T-helper 2 cell (primary cell): ENCODE data around the gene CENPT.
"Not testable (repeated sequence)": the region's sequence is repeated elsewhere in the genome, so short reads cannot be mapped to it uniquely, and the experiment has no call there.

Experiments used
- DNase-seq, 5 experiments: peaks; one replicate each; pipeline versions ENCODE4 v3.0.0 to v3.0.0-alpha.2; 2012 to 2022

Gene CENPT

DNA sequence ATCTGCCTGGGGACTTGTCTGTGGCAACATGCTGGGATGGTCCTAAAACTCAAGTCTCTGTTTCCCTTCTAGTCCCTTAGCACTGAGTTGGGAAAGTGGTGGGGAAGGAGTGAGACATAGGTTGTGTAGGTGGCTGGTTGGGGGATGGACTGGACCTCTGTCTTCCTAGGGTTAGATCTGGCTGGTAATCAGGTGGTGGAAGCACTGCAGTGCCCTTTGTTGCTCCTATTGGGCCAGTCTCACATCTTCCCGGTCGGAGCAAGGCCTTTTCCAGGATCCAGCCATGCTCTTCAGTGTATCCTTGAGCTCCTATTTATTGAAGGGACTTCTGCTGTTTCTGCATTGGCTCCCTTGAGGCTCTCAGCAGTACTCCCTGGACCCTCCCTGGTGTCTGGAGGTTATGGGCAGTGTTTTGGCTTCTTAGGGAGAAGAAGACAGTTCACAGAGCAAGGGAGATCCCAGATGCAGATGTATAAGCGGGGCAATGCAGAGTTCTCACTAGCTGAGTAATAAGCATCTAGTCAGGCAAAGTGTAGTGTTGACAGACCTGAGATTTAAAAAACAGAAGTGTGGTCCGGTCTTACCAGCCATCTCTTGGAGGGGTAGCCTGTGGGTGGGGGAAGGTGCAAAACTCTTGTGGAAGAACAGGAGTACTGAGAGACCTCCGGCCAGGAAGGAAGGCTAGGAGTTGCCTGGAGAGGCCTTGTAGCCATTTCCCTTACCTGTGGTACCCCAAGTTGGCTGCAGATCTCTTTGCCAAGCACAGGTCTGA, 2.0 kb downstream of the CENPT start:
- DNase-seq: peak in 1 of 5 experiments; percentile 31

- DNase-seq: no peak
Measured at GRCh38 chr16:67844497-67844896, 3.0 kb downstream of the CENPT start.

DNA sequence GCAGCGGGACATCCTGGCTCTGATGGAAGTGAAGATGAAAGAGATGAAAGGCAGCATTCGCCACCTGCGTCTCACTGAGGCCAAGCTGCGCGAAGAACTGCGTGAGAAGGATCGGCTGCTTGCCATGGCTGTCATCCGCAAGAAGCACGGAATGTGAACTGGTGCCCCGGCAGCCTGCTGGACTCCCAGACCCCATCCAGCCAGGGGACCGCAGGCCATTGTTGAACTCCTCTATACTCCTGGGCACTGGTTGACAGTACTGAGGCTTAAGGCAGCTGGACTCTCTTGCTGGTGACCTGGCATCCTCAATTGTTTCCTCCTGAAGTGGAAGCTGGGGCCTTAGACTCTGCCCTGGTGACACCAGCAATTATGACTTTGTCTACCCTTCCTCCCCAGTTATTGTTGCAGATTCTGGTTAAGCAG, 4.1 kb downstream of the CENPT start:
- DNase-seq: no peak

DNA sequence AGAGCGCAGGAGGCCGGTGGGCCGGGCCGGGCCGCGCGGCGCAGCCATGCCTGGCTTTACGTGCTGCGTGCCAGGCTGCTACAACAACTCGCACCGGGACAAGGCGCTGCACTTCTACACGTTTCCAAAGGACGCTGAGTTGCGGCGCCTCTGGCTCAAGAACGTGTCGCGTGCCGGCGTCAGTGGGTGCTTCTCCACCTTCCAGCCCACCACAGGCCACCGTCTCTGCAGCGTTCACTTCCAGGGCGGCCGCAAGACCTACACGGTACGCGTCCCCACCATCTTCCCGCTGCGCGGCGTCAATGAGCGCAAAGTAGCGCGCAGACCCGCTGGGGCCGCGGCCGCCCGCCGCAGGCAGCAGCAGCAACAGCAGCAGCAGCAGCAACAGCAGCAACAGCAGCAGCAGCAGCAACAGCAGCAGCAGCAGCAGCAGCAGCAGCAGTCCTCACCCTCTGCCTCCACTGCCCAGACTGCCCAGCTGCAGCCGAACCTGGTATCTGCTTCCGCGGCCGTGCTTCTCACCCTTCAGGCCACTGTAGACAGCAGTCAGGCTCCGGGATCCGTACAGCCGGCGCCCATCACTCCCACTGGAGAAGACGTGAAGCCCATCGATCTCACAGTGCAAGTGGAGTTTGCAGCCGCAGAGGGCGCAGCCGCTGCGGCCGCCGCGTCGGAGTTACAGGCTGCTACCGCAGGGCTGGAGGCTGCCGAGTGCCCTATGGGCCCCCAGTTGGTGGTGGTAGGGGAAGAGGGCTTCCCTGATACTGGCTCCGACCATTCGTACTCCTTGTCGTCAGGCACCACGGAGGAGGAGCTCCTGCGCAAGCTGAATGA, 4.8 kb downstream of the CENPT start:
- DNase-seq: peak; percentile 25 to 88 (median 67)

- peak; percentile 82 to 95 (median 90) for DNase-seq
Measured at GRCh38 chr16:67841816-67842508, 5.5 kb downstream of the CENPT start, which contains the start of gene THAP11. THAP11 (plus strand) TSS chr16:67842320; CDS start chr16:67842555, 235 bp downstream.

- DNase-seq: no peak
Measured at GRCh38 chr16:67841198-67841815, 6.2 kb downstream of the CENPT start.

DNA sequence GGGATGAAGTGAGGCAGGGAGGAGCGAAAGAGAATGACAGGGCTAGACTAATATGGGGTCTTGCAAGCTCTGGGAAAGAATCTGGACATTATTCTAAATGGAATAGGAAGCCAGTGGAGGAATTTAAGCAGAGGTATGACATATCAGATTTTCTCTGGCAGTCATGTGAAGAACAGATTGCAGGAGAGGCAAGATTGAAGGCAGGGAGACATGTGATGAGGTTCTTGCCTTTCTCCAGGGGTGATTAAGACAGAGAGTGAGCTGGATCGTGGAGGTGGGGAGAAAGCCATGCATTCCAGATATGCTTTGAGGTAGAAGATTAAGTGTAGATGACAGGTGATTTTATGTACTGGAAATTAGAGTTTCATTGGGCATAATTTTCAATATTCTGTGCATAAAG, 9.7 kb downstream of the CENPT start:
- no peak for DNase-seq

- DNase-seq: not testable (repeated sequence)
Measured at GRCh38 chr16:67837190-67837589, 10.3 kb downstream of the CENPT start.

DNA sequence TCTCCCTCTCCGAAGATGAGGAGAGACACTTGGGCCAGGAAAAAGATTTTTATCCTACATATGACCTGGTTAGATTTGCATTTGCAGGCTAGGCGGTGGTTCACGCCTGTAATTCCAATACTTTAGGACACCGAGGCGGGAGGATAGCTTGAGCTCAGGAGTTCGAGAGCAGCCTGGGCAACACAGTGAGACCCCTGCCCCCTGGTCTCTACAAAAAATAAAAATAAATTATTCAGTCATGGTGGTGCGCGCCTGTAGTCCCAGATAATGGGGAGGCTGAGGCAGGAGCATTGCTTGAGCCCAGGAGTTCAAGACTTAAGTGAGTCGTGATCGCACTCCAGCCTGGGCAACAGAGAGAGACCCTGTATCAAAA, 13.3 kb downstream of the CENPT start:
- no peak for DNase-seq

DNA sequence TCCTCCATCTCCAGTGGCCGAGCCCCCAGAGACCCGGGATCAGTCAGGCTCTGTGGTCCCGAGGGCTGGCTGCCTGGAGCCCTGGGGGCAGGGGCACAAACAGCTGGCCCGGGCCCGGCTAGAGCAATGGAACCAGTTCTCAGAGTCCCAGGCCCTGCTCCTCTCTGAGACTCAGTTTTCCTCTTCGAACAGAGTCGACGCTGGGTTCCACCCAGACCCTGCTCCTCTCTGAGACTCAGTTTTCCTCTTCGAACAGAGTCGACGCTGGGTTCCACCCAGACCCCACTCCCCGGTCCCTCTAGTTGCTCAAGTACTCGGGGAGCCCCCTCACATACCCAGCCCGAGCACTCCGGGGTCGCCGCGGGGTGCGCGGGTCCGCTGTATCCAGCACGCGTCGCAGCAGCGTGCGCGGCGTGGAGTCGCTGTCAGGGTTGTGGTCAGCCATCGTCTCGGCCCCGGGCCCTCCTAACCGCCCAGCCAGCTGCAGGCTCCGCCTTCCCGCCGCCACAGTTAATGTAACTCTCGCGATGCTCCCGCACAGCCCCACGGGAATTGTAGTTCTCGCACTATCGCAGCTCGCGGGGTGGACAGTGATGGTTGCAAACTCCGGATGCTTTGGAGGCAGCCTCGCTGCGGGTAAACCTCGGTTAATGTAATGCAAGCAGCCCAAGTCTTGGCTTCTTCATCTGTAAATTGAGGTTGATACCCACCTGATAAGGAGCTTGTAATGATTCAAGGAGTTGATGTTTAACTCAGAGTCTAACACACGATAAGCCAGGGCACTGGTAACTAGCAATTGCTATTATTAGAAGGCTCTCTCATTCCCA, 13.9 kb downstream of the CENPT start:
- DNase-seq: peak; percentile 79 to 95 (median 88)

GRCh38 chr16:67833030-67833414, 14.5 kb downstream of the CENPT start:
- DNase-seq: no peak

DNA sequence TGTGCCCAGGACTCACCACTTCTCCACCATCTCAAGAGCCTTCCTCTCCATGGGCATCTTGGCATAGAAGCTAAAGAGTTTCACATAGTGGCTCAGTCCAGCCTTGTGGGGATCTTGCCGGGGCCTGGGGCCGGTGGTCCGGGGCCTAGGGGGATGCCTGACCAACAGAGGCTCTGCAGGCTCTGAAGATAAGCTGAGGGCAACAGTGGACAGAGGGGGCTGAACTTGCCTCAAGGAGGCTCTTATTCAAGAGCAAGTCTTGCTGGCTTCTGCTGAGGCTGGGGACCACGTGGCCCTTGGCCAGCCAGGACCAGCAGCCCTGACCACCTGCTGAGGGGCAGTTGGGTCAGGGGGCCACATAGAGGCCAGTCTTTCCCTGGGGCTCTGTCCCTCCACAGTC, 18.8 kb downstream of the CENPT start:
- no peak for DNase-seq

- DNase-seq: no peak
Measured at GRCh38 chr16:67825906-67826305, 21.6 kb downstream of the CENPT start.

DNA sequence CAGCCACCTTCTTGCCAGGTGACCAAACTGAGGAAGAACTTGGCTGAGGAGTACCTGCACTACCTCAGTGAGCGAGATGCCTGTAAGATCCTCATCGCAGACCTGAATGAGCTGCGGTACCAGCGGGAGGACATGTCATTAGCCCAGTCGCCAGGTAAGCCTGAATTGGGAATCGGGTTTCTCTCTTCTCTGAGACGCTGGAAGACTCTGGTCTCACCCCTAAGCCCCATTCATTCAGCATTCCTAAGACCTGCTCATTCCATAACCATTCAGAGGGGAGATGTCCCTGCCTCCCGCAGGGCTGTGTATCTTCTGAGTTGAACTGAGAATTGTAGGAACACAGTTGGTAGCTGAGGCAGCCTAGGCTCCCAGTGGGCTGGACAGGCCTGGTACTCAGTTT, 22.4 kb downstream of the CENPT start:
- DNase-seq: no peak

DNA sequence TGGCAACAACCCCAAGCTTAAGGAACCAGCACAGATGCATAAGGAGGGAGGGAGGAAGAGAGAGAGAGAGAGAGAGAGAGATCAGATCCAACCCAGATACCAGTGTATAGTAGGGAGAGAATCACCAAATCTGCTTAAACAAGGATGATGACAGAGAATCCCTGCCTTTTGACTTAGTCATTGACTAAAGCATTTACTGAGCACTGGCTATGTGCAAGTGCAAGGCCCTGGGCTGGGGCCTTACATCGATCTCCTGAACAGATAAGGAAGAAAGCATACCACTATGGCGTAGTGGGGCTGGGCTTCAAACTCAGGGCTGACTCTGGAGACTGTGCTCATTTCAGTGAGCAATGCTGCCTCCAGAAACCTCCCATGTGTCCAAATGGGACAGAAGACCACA, 25.0 kb downstream of the CENPT start:
- no peak for DNase-seq

DNA sequence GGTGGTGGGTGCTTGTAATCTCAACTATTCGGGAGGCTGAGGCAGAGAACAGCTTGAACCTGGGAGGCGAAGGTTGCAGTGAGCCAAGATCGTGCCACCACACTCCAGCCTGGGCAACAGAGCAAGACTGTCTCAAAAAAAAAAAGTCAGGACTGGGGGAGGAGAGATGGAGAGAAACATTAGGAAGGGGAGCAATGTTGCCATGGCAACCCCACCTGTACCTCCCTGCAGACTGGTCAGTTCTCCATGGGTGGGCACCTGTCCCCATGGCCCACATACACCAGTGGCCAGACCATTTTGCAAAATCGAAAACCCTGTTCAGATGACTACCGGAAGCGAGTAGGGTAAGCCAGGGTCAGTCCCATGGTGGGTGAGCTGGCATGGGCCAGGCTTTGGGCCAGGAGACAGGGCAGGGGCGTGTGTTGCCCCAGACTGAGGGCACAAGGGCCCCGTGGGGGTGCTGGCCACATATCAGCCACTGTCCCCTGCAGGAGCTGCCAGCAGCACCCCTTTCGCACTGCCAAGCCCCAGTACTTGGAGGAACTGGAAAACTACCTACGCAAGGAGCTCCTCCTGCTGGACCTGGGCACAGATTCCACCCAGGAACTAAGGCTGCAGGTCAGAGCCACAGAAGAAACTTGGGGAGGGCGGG, 26.8 kb downstream of the CENPT start:
- no peak for DNase-seq

DNA sequence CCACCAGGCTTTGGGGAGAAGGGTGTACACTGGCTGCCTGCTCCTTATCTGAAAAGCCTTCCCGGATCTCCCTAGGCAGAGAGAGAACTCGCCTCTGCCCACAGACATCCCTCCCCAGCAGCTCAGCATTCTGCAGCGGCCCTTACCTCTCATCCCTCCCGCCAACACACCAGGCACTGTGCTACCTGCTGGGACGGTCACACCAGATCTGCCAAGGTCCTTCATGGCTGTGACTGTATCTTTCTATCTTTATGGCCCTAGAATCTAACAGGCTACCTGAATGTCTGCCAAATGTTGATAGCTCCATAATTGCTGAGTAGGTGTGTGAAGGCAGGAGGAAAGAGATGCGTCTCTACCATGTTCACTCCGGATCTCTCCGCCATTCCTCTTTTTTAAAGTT, 32.9 kb downstream of the CENPT start:
- no peak for DNase-seq

DNA sequence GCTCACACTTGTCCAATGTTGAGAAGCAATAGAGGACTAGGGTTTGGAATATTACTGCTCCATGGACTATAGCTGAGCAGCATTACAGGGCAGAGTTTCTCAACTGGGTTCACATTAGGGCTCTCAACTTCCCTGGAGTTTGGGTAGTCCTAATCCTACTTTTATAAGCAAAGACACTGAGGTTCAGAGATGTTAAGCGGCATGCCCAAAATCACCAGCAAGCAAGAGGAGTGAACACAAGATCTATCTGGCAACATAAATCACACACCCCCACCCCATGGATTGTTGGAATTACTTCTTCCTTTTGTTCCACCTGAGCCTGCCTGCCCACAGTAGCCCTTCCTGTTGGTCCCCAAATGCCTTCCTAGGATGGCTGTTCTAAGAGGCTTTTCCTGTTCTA, 35.6 kb downstream of the CENPT start:
- no peak for DNase-seq

DNA sequence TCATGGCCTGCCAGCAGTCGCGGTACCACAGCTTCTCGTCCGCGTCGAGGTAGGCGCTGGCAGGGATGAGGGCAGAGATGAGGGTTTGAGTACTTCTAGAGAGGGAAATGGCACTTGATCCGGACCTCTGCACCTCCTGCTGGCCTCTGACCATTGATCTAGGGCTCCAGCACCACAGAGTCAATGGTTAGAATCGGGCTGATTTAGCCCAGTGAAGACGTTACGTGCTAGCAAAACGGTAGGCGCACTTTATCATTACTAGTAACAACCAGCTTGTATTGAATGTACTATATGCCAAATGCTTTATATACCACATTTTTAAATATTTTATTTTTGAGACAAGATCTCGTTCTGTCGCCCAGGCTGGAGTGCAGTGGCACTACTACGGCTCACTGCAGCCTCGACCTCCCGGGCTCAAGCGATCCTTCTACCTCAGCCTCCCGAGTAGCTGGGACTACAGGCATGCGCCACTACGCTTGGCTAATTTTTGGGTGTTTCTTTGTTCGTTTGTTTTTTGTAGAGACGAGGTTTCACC, 40.3 kb downstream of the CENPT start:
- DNase-seq: no peak

DNA sequence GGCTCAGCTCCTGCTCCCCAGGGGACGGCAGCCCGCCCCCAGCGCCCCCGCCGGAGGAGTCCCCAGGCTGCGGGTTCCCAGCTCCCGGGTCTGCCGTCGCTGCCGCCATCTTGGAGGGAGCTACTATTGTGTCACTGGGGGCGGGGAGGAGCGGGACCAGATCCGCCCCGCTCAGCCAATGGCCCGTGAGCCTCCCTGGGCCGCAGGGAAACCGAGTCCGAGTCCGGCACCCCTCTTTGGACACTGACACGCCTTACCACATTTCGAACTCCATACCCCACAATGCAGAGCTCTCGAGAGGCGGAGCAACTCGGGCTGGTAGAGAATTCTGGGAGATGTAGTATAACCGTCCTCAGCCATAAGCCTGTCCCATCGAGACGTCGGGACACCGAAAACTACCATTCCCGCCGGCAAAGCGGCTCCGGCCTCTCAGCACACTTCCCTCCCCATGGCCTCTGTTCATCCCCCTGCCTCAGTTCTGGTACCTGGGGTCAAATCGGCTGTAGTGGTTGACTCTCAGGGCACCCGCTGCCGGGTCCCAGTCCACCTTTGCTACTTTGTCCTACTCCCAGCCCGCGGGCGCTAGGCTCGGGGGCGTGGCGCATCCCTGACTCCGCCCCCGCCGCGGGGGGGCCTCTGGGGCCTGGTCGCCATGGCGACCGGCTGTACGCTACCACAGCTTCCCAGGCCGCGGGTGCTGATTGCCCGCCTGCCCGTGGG, 40.9 kb downstream of the CENPT start, which contains the start of the genes RANBP10 and TSNAXIP1:
Gene RANBP10 (minus strand): TSS at position 133 of the 720 bp plus-strand sequence. CDS start 24 bp downstream, at position 109.
Gene TSNAXIP1 (plus strand): TSS at position 462 of the 720 bp plus-strand sequence. CDS start 261 bp downstream, outside the sequence.
- DNase-seq: peak; percentile 88 to 100 (median 96)
